ENCODE results near the gene RAD51B. TPM values are rescaled to one million over a fixed set of nuclear protein-coding genes. Genes with fewer than 3 reads are reported as not detected.

Gene RAD51B
- total RNA-seq, 2 donors from 2014 or later = 13.7 to 15.1 TPM

DNA sequence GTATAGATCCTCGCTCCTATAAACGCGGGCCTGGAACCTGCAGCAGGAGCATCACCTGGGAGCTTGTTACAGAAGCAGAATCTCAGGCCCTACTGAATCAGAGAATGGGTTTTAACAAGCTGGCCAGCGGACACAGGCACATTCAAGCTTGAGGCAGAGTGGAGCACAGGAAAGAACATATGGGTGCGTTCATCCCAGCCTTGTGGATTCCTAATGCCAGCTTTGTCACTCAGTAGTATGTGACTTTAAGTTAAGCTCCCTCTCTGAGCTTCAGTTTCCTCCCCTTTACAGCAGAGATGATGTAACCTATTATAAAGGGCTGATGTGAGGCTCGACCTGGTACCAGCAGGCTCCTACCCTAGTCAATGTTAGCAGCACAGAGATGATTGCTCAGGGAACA, 768.4 kb downstream of the RAD51B start:
- intact Hi-C loops (cut with DNase I) = no loop called here
- DNase-seq (ENCODE audit: low spot score) = no peak

DNA sequence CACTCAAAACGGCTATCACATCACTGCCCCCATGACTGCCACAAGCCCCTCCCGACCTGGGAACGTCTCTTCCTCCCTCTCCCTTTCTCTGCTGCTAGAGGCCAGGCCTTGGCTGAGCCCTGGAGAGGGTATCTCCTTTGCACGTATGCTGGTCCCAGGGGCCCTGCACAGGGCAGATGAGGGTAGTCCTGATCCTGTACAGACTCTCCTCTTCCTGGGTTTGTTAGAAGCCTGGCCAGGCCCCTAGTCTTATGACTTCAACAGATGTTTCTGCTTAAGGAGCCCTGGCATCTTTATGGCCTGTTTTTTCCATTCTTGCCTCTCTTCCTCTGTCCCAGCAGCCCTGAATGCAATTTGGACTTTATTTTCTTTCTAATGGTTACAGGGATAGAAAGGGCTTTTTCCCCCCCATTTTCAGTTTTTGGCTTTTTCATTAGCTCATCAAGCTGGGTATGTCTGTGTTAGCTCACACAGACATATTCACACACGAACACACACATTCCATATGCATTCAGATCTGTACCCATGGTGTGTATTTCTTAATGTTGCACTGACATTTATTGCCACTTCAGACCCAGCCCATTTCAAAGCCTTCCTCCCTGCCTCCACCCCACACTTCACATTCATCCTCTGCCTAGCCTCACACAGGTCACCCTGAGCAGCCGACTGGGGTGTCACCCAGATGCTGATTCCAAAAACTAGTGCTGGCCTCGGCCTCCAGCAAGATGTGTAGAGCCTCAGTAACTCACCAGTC, 770.0 kb downstream of the RAD51B start:
- intact Hi-C loops (cut with DNase I) = loop anchor here (1.0 to 5.0 kb wide), 2 partner anchors 25 to 43 kb away; no protein-coding TSS in a partner anchor
- no peak for DNase-seq (ENCODE audit: low spot score)

DNA sequence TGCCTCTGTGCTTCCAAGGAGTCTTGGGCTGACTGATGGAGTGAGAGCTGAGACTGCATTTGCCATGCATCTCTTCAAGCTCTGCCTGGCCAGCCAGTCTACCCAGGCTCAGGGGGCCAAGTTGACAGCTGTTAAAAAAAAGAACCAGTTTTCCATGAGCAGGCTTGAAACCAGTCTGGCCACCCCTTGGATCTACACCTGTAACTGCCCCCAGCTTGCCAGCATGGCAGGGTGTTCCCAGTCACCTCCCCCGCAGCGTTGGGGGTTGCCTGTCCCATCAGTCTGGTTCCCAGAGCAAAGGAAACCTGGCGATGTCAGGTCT, 770.6 kb downstream of the RAD51B start:
- no peak for DNase-seq (ENCODE audit: low spot score)

GRCh38 chr14:68591786-68592185, 772.2 kb downstream of the RAD51B start:
- no peak for DNase-seq (ENCODE audit: low spot score)
- intact Hi-C loops (cut with DNase I) = loop anchor here in 1 of 2 donors (5.0 kb wide), 1 partner anchor 41 kb away; no protein-coding TSS in a partner anchor

More for the DNA sequence above, 770.6 kb downstream of the RAD51B start:
- intact Hi-C loops (cut with DNase I) = loop anchor here in 1 of 2 donors (5.0 kb wide), 1 partner anchor 42 kb away; no protein-coding TSS in a partner anchor

DNA sequence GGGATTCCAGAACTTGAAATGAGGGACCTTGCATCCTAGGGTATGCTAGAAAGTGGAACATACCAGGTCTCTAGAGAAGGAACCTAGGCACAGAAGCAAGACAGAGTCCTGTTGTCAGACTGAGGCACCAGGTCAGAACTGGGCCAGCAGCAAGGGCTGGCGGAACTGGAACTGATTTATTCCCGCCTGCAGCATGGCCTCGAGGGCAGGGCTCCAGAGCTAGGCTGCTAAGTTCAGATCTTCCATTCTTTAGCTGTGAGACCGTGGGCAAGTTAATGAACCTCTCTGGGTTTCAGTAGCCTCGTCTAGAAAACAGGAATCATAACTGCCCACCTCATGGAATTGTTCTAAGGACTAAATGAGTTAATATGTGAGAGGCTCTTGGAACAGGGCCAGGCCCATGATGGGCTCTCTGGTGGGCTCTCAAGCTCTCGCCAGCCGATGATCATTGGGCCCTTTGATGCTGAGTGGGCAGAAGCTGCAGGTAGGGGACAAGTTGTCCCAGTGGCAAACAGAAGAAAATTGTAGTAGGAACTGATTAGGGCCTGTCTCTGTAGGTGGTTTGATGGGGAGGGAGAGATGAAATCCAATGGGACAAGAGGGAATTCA, 773.5 kb downstream of the RAD51B start:
- DNase-seq (ENCODE audit: low spot score) = no peak
- intact Hi-C loops (cut with DNase I) = loop anchor here in 1 of 2 donors (5.0 kb wide), 1 partner anchor 39 kb away; no protein-coding TSS in a partner anchor

DNA sequence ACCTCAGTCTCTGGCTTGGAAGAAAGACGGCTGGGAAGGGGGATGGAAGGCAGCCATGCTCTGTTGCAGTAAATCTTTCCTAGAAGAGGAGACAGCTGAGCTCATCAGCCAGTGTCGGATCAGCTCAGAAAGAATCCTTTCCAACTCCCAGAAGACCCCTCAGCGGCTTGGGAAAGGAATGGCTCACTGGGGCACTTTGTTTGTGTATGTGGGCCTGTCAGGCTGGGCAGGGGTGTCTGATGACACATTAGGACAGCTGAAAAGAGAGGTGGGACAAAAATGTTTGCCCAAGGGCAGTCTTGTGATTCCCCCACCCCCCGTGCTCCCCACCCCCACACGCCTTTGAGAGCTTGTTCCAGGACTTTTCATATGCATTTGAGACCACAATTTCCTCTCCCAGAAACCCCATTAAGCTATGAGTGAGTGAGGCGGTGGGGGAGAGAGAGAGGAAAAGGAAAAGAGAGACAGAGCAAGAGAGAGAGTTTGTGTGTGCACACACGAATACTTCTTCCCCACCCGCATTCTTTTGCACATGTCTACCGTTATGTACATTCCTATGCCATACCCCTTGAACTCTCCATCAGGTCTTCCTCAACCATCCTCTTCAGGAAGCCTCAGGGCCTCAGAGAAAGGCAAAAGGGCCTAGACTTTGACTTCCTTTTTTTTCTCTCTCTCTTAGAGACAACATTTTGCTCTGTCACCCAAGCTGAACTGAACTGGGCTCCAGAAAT, 774.4 kb downstream of the RAD51B start:
- DNase-seq (ENCODE audit: low spot score) = no peak
- intact Hi-C loops (cut with DNase I) = loop anchor here in 1 of 2 donors (5.0 kb wide), 1 partner anchor 38 kb away; no protein-coding TSS in a partner anchor

- intact Hi-C loops (cut with DNase I) = loop anchor here in 1 of 2 donors (5.0 kb wide), 1 partner anchor 37 kb away; no protein-coding TSS in a partner anchor
- DNase-seq (ENCODE audit: low spot score) = no peak
These were observed 775.3 kb downstream of the RAD51B start for GRCh38 chr14:68594737-68595380.

- intact Hi-C loops (cut with DNase I) = no loop called here
- no peak for DNase-seq (ENCODE audit: low spot score)
These were observed 776.6 kb downstream of the RAD51B start for GRCh38 chr14:68596211-68596610.

GRCh38 chr14:68596701-68597100, 777.1 kb downstream of the RAD51B start:
- intact Hi-C loops (cut with DNase I) = no loop called here
- no peak for DNase-seq (ENCODE audit: low spot score)

- DNase-seq (ENCODE audit: low spot score) = no peak
- intact Hi-C loops (cut with DNase I) = no loop called here
These were observed 778.5 kb downstream of the RAD51B start for GRCh38 chr14:68598089-68598488.

- DNase-seq (ENCODE audit: low spot score) = peak; percentile 89
- intact Hi-C loops (cut with DNase I) = no loop called here
These were observed 779.3 kb downstream of the RAD51B start for GRCh38 chr14:68598621-68599447.

DNA sequence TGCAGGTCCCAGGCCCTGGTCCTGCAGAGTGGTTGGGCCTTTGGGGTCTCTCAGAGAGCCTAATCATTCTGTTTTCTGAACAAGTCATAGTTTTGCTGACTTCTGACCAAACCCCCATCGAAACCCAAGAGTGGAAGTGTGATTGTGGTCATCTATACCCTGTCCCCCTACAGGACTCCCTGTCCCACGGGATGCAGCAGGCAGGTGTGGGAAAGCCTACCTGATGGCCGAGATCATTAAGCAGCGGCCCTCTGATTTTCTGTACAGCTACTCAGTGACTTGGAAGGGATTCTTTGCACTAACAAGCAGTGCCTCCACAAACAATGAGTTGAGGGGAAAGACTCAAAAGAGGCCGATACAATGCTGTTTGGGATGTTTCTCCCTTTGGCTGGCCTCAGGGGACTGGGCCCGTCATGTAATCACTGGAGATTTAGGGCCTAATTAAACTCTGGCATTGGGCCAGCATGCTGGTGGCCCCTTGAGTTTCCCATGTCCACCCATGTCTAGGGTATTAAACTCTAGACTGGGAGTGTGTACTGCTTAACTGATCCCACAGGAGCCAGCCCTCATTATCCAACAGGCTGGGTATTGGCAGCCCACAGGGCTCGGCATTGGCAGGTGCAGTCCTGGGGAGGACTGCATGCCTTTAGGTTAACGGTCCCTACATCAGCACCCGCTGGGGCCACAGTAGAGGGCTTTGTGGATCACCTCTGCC, 780.5 kb downstream of the RAD51B start:
- intact Hi-C loops (cut with DNase I) = no loop called here

GRCh38 chr14:68602507-68602906, 782.9 kb downstream of the RAD51B start:
- no peak for DNase-seq (ENCODE audit: low spot score)

More for the DNA sequence above, 780.5 kb downstream of the RAD51B start:
- no peak for DNase-seq (ENCODE audit: low spot score)

DNA sequence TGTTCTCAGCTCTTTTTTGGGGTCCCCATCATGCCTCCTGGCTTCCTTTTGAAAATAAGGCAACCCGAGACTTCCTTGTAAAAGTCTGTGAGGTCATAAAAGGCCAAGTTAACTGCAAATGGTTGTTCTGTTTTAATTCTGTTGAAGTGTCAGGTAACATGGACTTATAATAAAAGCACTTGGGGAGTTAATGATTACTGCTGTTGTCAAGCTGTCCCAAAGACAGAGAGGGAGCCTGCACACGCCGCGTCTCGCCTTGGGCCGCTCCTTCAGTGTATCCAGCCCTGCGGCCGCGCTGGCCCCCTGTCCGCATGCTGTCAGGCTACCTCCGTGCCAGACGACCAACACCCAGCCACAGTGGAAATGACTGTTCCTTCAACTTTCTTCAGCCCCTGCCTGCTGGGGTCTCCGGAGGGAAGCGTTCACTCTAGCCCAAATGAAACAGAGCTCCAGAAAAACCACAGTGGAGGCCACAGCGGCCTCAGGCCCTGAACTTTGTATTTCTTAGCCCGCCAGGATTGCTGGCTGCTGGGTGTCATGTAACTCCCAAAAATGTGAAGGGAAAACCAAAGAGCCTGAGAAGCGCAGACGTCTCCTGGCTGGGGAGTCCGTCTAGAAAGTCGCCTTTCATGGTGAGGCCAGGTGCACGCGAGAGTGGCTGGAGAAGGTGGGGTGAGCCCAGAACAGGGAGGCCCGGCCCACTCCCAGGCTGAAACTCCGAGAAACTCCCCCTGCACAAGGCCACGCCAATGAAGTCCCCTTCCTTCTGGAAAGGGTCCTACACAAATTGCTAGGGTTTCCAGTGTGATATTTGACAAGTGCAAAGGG, 784.2 kb downstream of the RAD51B start:
- intact Hi-C loops (cut with DNase I) = no loop called here
- DNase-seq (ENCODE audit: low spot score) = no peak

More at GRCh38 chr14:68602507-68602906, 782.9 kb downstream of the RAD51B start:
- intact Hi-C loops (cut with DNase I) = no loop called here

DNA sequence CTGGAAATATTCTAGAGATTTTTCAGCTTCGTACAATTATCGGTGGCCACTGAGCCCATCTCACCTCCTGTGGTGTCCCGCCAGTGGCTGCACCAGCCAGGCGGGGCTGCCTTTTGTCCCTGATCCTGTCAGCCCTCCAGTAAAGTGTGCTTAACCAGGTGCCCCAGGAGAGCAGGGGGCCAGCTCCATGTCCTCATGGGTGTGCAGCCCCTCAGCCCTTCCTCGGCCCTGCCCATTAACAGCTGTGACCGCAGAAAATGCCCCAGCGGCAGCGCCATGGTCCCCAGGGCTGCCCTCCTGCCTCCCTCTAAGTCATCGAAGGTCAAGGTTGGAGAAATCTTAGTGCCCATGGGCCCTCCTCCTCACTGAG, 784.8 kb downstream of the RAD51B start:
- DNase-seq (ENCODE audit: low spot score) = no peak
- intact Hi-C loops (cut with DNase I) = no loop called here

DNA sequence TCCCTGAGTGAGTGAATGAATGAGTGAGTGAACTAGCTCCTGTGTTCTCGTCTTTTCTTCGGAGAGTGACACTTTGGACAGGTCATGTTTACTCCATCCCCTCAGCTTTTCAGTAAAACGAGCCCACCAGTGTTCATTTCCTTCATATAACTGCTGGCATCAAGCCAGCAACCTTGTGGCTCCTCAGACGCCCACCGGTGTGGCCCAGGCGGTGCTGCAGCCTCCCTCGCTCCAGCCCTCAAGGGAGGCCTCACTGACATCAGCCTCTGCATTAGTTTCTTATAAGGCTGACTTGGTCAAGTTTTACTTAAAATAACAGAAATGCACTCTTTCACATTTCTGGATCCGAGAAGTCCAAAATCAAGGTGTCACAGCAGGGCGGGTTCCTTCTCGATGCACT, 785.2 kb downstream of the RAD51B start:
- intact Hi-C loops (cut with DNase I) = no loop called here

GRCh38 chr14:68606176-68606575, 786.6 kb downstream of the RAD51B start:
- intact Hi-C loops (cut with DNase I) = no loop called here
- DNase-seq (ENCODE audit: low spot score) = no peak

More for the DNA sequence above, 785.2 kb downstream of the RAD51B start:
- no peak for DNase-seq (ENCODE audit: low spot score)
